ENCODE data around the gene GUSB.

GUSB gene

GRCh38 chr7:65938336-65938895 is 43.6 kb downstream of the GUSB start:
- Histone ChIP-seq H3K27ac (no peak overlapping the region), H3K36me3 (ENCODE audit: insufficient read depth) (no peaks in the 10 kb centered on the region), H3K4me1 (ENCODE audit: low read depth, poor library complexity, severe bottlenecking) (no peaks in the 10 kb centered on the region), H3K79me2 (ENCODE audit: insufficient read depth, low read depth) (peaks cover 50% of the 10 kb centered on the region; the same call in 1 of the 2 replicates), H3K9ac (no peak overlapping the region), H3K4me2 (no peak overlapping the region), H3K27me3 (ENCODE audit: insufficient read depth, low read depth) (no peaks in the 10 kb centered on the region), H2AFZ (ENCODE audit: low read depth) (no peak overlapping the region), H3K4me3 (IDR thresholded peaks at IDR 0.05; ENCODE audit: insufficient read depth, low read depth, low read length) (no peak overlapping the region), H4K20me1 (ENCODE audit: insufficient read depth) (0 out of 2 replicates have a peak, but pooled peaks cover 4% of the 10 kb centered on the region)
- TF ChIP-seq CTCF (conservative IDR thresholded peaks at IDR 0.05; ENCODE audit: low read depth, low read length): no peak

GRCh38 chr7:65937296-65937695 is 44.7 kb downstream of the GUSB start:
- no peak overlapping the region for H3K27ac ChIP-seq
- no peak overlapping the region for H3K4me3 ChIP-seq (IDR thresholded peaks at IDR 0.05; ENCODE audit: insufficient read depth, low read depth, low read length)
- no peaks in the 10 kb centered on the region for H3K36me3 ChIP-seq (ENCODE audit: insufficient read depth)
- no peaks in the 10 kb centered on the region for H3K4me1 ChIP-seq (ENCODE audit: low read depth, poor library complexity, severe bottlenecking)
- H2AFZ ChIP-seq (ENCODE audit: low read depth): no peak overlapping the region
- H4K20me1 ChIP-seq (ENCODE audit: insufficient read depth): 0 out of 2 replicates have a peak, but pooled peaks cover 7% of the 10 kb centered on the region
- H3K79me2 ChIP-seq (ENCODE audit: insufficient read depth, low read depth): peaks cover 59% of the 10 kb centered on the region; the same call in 1 of the 2 replicates
- no peak overlapping the region for H3K4me2 ChIP-seq
- no peaks in the 10 kb centered on the region for H3K27me3 ChIP-seq (ENCODE audit: insufficient read depth, low read depth)
- no peak overlapping the region for H3K9ac ChIP-seq
- TF ChIP-seq CTCF (conservative IDR thresholded peaks at IDR 0.05; ENCODE audit: low read depth, low read length): no peak

GRCh38 chr7:65931685-65932084 is 50.3 kb downstream of the GUSB start:
- Histone ChIP-seq H3K9ac (no peak overlapping the region), H3K4me1 (ENCODE audit: low read depth, poor library complexity, severe bottlenecking) (peaks cover 8% of the 10 kb centered on the region), H3K36me3 (ENCODE audit: insufficient read depth) (no peaks in the 10 kb centered on the region), H4K20me1 (ENCODE audit: insufficient read depth) (peaks cover 10% of the 10 kb centered on the region; the same call in 1 of the 2 replicates), H3K27me3 (ENCODE audit: insufficient read depth, low read depth) (no peaks in the 10 kb centered on the region), H3K27ac (no peak overlapping the region), H3K79me2 (ENCODE audit: insufficient read depth, low read depth) (peaks cover 71% of the 10 kb centered on the region; the same call in 1 of the 2 replicates), H3K4me2 (no peak overlapping the region), H3K4me3 (IDR thresholded peaks at IDR 0.05; ENCODE audit: insufficient read depth, low read depth, low read length) (no peak overlapping the region), H2AFZ (ENCODE audit: low read depth) (no peak overlapping the region)
- TF ChIP-seq CTCF (conservative IDR thresholded peaks at IDR 0.05; ENCODE audit: low read depth, low read length): no peak

GRCh38 chr7:65927489-65928448 is 54.2 kb downstream of the GUSB start:
- Histone ChIP-seq H3K36me3 (ENCODE audit: insufficient read depth) (no peaks in the 10 kb centered on the region), H2AFZ (ENCODE audit: low read depth) (no peak overlapping the region), H3K4me1 (ENCODE audit: low read depth, poor library complexity, severe bottlenecking) (peaks cover 8% of the 10 kb centered on the region), H3K79me2 (ENCODE audit: insufficient read depth, low read depth) (peaks cover 41% of the 10 kb centered on the region; the same call in 1 of the 2 replicates), H3K4me2 (no peak overlapping the region), H3K27me3 (ENCODE audit: insufficient read depth, low read depth) (no peaks in the 10 kb centered on the region), H3K4me3 (IDR thresholded peaks at IDR 0.05; ENCODE audit: insufficient read depth, low read depth, low read length) (no peak overlapping the region), H3K9ac (no peak overlapping the region), H4K20me1 (ENCODE audit: insufficient read depth) (peaks cover 3% of the 10 kb centered on the region), H3K27ac (no peak overlapping the region)
- no peak for TF ChIP-seq CTCF (conservative IDR thresholded peaks at IDR 0.05; ENCODE audit: low read depth, low read length)

All from KMS-11 (cell line).